SK-N-SH treated with all-trans-retinoic acid at 6 μM for 48 hours (cell line): ENCODE results near the gene LONP2.
"Not testable (repeated sequence)": the region's sequence is repeated elsewhere in the genome, so short reads cannot be mapped to it uniquely, and the experiment has no call there.

Experiments used
- BACH2 ChIP-seq: fragments of 250-450 bp; sonication (Bioruptor Pico); IDR thresholded peaks from 2 replicates; pipeline ENCODE4 v1.9.0; 2021; ENCODE audit warnings: mild to moderate bottlenecking, borderline replicate concordance
- TOX ChIP-seq: fragments of 250-450 bp; sonication (Bioruptor Pico); IDR thresholded peaks from 2 replicates; pipeline ENCODE4 v1.8.0; 2021; ENCODE audit warnings: mild to moderate bottlenecking, moderate library complexity, borderline replicate concordance
- ZFP30 ChIP-seq: fragments of 450-650 bp; formaldehyde crosslinking; IDR thresholded peaks from 2 replicates; pipeline ENCODE4 v1.5.0; 2022; ENCODE audit warnings: mild to moderate bottlenecking, moderate library complexity

- TF ChIP-seq TOX; BACH2 (CRISPR knock-in tag); ZFP30 (CRISPR knock-in tag): not testable (repeated sequence)
These were observed 110.3 kb downstream of the LONP2 start for GRCh38 chr16:48354385-48354784.
